HL-60 (cell line): ENCODE results near the gene ESYT2.

Source experiments
- DNase-seq, 2 experiments: peaks; one replicate each; pipeline ENCODE4 v3.0.0-alpha.2; 2010 to 2020; ENCODE audit warnings: low read depth in 1 of 2, low spot score in 1 of 2
- H3K27ac ChIP-seq: fragments of 250-450 bp; sonication (Bioruptor Pico); replicated peaks from 2 replicates; pipeline ENCODE4 v1.5.1; 2020; ENCODE audit warnings: mild to moderate bottlenecking, moderate library complexity
- H3K27me3 ChIP-seq: fragments of 250-450 bp; sonication (Bioruptor Pico); 2 replicates; pipeline ENCODE4 v1.5.1; 2021; ENCODE audit warnings: mild to moderate bottlenecking, moderate library complexity; ENCODE audit not compliant: insufficient read depth, poor library complexity, severe bottlenecking
- H3K4me3 ChIP-seq: replicated peaks from 2 replicates; pipeline ENCODE4 v1.5.1; 2011; ENCODE audit warnings: mild to moderate bottlenecking, control low read depth, low read length; ENCODE audit not compliant: insufficient read depth
- GABPA ChIP-seq: IDR thresholded peaks from 2 replicates; pipeline ENCODE4 v1.6.1; 2012; ENCODE audit warnings: low read depth
- POLR2AphosphoS5 ChIP-seq: IDR thresholded peaks from 2 replicates; pipeline ENCODE4 v1.6.1; 2012; ENCODE audit warnings: low read depth
- REST ChIP-seq: IDR thresholded peaks from 2 replicates; pipeline ENCODE4 v1.6.1; 2012; ENCODE audit warnings: low read depth; ENCODE audit not compliant: insufficient replicate concordance
- SPI1 ChIP-seq: IDR thresholded peaks from 2 replicates; pipeline ENCODE4 v1.6.1; 2012; ENCODE audit warnings: low read depth, mild to moderate bottlenecking, borderline replicate concordance
- TF ChIP-seq, protein P1 (sequence below): IDR thresholded peaks from one replicate; pipeline ENCODE4 v1.5.1; 2011; ENCODE audit warnings: low read length, control low read depth, inconsistent platforms; ENCODE audit not compliant: insufficient read depth

Gene ESYT2

DNA sequence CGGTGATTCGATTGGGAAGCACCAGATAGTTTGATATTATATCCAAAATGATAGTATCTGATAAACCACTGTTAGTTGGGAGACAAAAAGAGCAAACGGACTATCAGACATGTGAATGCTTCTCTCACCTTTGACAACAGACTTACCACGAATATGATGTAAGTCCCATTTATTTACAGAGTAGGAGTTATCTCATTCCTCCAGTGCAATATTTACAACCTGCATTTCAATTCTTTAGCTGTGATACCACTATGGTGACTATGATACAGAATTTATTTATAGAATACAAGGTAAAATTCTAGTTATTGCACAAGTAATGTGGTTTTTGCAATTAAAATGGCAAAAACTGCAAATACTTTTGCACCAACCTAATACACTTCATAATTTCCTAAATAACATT, 61.6 kb downstream of the ESYT2 start:
- no peak overlapping the region for H3K27ac ChIP-seq
- DNase-seq = no peak
- H3K27me3 ChIP-seq = no peaks in the 10 kb centered on the region

GRCh38 chr7:158766570-158767281, 62.6 kb downstream of the ESYT2 start:
- Histone ChIP-seq H3K27me3 (no peaks in the 10 kb centered on the region), H3K27ac (no peak overlapping the region), H3K4me3 (no peak overlapping the region)
- TF ChIP-seq SPI1 (no peak), POLR2AphosphoS5 (no peak), REST (no peak), GABPA (no peak)
- TF ChIP-seq, protein P1, sequence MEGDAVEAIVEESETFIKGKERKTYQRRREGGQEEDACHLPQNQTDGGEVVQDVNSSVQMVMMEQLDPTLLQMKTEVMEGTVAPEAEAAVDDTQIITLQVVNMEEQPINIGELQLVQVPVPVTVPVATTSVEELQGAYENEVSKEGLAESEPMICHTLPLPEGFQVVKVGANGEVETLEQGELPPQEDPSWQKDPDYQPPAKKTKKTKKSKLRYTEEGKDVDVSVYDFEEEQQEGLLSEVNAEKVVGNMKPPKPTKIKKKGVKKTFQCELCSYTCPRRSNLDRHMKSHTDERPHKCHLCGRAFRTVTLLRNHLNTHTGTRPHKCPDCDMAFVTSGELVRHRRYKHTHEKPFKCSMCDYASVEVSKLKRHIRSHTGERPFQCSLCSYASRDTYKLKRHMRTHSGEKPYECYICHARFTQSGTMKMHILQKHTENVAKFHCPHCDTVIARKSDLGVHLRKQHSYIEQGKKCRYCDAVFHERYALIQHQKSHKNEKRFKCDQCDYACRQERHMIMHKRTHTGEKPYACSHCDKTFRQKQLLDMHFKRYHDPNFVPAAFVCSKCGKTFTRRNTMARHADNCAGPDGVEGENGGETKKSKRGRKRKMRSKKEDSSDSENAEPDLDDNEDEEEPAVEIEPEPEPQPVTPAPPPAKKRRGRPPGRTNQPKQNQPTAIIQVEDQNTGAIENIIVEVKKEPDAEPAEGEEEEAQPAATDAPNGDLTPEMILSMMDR = no peak
- no peak for DNase-seq

More for the DNA sequence above, 61.6 kb downstream of the ESYT2 start:
- TF ChIP-seq REST (no peak), POLR2AphosphoS5 (no peak), GABPA (no peak), SPI1 (no peak)
- TF ChIP-seq, protein P1 = no peak
- no peak overlapping the region for H3K4me3 ChIP-seq

GRCh38 chr7:158765020-158765419, 64.3 kb downstream of the ESYT2 start:
- DNase-seq = no peak
- H3K27ac ChIP-seq = no peak overlapping the region
- TF ChIP-seq POLR2AphosphoS5 = no peak
- TF ChIP-seq GABPA = no peak
- TF ChIP-seq REST = no peak
- TF ChIP-seq SPI1 = no peak
- TF ChIP-seq, protein P1 = no peak
- no peaks in the 10 kb centered on the region for H3K27me3 ChIP-seq
- no peak overlapping the region for H3K4me3 ChIP-seq
